Limb (tissue), 2 donors: ENCODE results near the gene JUP.

ENCODE experiments used
- DNase-seq, 2 donors: peaks; one replicate each; pipeline ENCODE4 v3.0.0-alpha.2; 2016; ENCODE audit errors: extremely low spot score in 2 of 2

JUP gene

DNA sequence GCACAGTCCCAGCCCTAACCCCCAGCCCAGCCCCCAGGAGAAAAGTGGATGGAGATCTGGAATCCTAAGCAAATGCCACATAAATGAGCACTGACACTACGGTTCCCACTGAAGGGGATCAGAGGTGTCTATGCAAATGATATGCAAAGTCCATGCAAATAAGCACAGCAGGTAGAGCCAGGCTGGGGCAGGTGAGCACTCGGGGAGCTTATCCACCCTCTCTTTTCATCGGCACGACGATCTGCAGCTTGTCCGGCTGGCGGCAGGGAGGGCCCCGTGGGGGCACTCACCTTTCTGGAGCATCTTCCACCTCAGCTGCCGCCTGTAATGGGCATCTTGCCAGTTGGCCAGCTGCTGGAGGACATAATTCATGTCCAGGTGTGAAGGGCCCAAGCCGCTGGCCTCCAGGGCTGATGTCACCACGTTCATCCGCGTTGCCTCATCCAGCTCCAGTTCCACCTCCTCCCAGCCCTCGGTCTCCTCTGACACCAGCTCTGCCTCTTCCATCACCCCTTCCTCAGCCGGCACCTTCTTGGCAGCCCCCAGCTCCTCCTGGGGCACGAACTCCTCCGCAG, 61.9 kb downstream of the JUP start:
- no peak for DNase-seq

DNA sequence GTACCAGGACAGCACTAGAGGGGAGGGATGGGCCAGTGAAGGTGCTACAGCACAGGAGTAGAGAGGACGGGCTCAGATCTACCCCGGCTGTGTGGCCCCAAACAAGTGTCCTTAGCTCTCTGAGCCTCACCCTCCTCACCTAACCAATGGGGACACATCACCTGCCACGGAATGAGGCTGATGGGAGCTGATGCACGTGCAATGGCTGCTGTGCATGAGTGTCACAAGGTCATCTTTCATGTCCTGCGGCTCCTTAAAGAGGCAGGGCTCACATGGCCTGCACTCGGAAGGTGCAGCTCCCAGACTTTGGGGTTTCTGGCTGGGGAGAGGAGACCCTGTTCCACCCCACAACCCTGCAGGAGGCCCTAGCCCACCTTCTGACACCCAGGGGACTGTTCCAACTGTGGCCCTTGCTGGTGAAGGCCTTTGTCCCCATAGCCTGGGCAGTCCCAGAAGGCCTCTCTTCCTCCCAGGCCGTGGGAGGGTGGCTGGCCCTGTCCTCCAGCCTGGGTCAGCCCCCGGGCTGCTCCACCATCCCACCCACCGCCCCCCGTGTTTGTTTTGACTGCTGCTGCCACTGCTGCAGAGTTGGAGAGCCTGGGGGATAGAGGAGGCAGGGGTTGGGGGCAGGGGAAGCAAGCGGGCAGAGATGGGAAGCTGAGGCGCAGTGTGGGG, 62.6 kb downstream of the JUP start:
- no peak for DNase-seq

DNA sequence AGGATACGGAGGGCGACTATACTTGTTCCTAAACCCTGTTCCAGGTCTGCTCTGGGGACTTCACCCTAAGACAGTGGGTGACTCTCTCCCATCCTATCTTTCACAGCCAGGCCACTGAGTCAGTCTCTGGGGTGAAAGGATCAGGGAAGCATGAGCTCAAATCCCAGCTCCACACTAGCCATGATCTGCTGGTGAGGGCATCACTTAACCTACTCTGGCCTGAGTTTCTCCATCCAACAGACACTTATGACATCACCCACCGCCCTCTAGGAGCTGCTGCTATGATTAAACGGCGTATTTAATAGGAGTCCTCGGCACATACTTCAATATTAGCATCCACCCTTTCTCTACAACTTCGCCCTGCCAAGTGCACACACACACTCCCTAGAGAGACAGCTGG, 64.3 kb downstream of the JUP start:
- DNase-seq: no peak

DNA sequence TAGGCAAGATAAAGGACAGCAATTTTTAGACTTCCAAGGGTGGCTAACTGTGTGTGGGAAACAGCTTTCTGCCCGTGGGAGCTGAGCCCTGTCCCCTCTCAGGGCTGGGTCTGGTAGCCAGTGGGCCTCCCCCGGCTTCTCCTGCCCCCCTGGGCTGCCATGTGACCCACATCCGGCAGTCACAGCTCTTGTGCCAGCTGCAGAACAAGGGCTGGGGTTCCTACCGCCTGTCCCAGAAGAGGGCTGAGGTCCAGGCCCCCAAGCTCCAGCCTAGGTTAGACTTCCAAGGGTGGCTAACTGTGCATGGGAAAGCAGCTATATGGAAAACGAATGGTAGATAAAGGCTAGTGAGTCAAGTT, 68.2 kb downstream of the JUP start:
- DNase-seq: no peak

DNA sequence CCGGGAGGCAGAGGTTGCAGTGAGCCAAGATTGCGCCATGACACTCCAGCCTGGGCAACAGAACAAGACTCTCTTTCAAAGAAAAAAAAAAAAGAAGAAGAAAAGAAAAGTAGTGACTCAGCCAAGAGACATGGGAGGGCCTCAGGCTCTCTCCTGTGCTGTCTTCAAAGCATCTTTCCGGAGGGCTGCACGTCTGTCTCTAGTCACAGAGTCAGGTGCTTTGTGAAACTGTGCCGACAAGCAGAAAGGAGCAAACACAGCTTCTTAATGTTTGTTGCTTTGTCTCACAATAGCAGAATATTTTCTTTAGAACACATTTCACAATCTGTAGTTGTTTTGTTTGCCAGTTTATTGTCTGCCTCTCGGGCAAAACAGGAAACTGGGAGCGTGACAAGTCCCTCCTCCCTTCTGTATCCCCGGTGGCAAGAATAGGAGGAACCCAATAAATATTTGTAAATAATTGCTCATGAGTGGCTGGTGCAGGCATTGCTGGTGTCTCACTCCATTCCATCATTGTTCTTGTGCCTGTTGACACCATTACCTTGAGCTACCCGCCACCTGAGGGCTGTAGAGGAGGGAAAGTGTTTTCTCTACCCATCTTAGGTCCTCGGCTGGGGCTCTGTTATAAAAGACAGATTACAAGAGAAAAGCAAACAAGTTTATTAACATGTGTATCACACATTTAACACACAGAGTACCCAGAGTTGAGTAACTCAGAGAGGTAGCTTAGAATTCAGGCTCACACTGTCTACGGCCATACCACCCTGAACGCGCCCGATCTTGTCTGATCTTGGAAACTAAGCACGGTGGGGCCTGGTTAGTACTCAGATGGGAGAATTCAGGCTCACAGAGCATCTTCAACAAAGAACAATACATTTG, 68.9 kb downstream of the JUP start:
- DNase-seq: no peak

DNA sequence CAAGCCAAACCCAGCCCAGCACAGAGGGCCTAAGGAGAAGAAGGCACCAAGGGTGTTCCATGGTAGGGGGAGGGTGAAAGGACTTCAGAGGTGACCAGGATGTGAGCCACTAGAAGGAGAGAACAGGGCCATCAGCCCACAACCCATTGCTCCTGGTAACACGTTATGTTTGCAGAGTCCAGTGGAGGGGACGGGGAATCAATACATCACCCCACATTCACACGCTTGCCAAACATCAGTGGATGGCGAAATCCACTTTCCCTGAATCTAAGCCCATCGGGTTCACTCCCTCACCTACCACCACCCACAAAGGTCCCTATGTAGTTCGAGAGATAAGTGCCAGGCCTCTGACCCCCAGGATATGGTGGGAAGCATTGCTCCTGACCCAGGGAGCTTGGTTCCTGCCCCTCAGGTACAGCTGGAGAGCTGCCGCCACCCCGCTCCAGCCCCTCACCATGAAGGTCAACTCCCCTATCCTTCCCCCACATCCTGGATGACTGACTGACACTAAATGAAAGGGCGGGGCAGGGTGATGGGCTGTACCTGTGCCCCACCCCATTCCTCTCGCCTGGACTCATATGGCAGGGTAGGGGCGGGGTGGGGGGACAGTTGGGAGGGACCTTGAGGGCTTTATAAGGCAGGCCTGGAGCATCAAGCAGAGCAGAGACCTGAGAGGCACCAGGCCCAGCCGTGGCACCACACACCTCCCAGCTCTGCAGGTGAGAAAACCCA, 74.7 kb downstream of the JUP start, which contains the start of gene GAST:
Gene GAST, plus strand, starts transcription at position 663 of the 732 bp plus-strand sequence. CDS start 3,106 bp downstream, outside the sequence.
- DNase-seq: no peak

DNA sequence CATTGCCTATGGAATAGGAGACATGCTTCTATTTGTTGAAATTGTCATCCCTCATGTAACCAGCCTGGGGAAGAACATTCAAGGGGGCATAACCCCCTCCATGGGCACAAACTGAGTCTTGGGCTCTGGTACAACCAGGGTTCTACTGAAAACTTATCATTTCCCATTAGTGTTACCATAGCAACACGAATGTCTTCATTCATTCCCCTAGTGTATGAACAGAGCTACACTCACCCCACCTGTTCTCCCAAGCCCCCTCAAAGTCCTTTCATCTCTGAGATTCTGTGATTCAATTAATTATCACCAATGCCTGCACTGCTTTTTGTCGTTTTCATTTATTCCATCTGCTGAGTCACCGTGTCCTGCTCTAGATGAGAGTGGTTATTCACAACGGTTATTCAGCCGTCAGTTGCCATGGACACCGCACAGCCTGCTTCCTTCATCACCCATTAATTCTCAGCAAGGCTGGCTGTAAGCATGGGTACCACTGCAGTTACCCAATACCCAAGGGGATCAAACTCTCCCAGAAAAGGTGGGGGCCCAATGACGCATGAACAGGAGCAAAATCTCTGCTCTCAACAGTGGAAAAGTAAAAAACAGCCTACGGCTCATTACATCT, 75.9 kb downstream of the JUP start:
- peak in 1 of 2 donors; percentile 56 for DNase-seq

DNA sequence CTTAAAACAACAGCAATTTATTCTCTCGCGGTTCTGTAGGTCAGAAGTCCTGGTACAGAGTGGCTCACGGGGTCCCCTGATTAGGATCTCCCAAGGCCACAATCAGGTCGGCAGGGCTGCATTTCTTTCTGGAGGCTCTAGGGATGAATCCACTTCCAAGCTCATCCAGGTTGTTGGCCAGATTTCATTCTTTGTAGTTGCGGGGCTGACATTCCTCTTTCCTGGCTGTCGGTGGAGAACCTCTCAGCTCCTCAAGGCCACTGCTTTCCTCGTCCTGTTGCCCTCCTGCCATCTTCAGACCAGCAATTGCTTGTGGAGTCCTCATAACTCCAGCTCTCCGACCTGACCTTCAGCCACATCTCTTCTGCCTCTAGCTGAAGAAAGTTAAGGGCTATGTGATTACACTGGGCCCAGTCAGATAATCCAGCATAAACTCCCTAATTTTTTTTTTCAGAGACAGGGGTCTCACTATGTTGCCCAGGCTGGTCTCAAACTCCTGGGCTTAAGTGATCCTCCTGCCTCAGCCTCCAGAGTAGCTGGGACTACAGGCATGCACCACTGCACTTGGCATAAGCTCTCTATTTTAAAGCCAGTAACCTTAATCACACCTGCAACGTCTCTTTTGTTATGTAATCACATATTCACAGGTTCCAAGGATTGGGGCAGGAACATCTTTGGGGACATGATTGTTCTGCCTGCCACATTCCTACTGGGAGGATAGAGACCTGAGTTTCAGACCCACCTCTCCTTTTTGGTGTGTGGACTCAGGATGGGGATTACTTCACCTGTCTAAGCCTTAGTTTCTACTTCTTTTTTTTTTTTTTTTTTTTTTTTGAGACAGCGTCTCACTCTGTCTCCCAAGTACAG, 78.5 kb downstream of the JUP start:
- no peak for DNase-seq

DNA sequence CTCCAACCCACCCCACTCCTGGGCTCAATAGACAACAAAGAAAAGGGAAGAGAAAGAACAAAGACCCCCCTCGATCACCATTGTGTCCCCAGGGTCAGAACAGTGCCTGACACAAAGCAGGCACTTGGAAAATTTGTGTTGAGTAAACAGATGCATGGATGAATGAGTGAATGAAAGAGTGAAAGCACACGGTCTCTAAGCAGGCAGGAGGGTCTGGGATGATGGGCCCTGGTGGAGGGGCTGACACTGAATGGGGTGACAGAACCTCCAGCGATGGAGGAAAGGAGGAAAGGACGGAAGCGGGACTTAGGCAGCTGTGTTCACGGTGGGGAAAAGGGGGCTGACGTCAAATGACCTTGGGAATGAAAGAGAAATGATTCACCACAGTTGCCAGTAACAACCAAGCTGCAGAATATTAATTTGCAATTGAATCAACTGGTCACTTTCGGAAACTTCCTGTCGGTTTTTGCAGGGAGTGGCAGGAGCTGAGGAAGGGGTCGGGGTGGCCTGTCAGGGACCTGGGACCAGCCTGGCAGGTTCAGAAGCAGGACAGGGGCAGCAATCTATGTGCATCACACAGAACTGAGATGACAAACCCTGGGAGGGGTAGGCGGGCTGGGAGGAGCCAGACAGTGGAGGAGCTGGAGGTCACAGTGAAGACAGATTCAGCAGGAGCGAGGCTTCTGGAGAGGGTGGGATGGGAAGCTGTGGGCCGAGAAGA, 81.1 kb downstream of the JUP start:
- DNase-seq: no peak
